ENCODE measurements around the gene PSTPIP1.

The PSTPIP1 gene

DNA sequence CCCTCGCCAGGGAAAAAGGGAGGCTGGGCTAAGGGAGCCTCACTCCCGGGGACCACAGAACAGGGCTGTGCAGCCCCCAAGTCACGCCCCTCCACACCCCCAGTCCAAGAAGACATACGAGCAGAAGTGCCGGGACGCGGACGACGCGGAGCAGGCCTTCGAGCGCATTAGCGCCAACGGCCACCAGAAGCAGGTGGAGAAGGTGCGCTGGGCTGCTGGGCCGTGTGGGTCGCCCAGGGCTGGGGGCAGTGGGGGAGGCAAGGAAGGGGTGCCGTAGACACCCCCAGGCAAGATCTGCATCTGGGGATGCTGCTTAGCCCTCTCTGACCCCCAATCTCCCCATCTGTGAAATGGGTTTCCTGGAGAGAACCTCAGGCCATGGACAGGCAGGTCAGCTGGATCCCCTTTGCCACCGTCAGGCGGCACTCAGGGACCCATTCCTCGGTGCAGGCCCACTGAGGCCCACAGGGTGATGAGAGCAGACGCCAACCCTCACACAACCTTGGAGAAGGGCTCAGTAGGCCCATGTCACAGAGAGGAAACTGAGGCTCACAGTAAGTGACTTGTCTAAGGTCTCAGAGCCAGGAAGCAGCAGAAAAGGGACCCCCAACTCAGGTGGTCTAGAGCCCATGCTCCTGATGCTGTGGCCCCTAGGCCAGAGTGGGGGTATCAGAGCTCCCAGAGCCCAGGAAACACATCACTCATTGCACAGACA, 33.7 kb downstream of the PSTPIP1 start:
- no peak for TF ChIP-seq CTCF (conservative IDR thresholded peaks at IDR 0.05; ENCODE audit: low read depth, low read length)
- no peak for DNase-seq (ENCODE audit: low read depth)
- peak overlapping the region; percentile 27 for H3K4me3 ChIP-seq (ENCODE audit: low read length)

- TF ChIP-seq CTCF (conservative IDR thresholded peaks at IDR 0.05; ENCODE audit: low read depth, low read length), result no peak
- no peak overlapping the region for H3K4me3 ChIP-seq (ENCODE audit: low read length)
- no peak for DNase-seq (ENCODE audit: low read depth)
Measured at GRCh38 chr15:77029166-77030047, 34.5 kb downstream of the PSTPIP1 start.

DNA sequence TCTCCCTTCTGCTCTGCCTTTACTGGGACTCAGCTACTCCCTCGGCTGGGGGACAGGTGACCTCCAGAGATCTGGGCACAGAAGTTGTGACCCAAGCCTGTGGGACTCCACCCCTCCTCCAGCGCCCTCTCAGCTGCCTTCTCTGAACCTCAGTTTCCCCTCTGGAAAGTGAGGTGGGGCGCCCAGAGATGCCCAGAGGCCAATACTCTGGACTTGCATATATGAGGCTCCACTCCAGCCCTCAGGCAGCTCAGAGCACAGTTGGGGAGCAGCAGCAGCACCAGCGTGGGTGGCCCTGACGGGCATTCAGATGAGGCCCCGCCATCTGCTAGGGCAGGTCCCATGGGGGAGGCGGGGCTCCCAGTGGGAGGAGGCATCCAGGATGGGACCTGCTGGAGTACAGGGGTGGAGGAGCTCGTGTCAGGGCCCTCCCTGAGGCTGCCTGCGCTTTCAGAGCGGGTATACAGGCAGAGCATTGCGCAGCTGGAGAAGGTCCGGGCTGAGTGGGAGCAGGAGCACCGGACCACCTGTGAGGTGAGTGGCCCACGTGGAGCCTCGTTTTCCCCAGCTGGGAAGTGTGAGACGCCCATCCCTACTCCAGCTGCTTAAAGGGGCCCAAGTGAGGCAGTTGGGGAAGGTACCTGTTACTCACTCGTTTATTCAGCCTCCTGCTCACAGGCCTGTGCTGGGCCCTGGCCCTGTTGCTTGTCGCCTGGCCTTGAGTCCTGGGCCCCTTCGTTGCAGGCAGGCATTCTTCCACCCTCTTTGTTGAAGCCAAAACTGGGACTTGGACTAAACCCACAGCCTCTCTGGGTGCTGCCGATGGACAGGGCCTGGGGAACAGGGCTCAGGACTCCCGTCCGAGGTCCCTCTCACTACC, 35.4 kb downstream of the PSTPIP1 start:
- DNase-seq (ENCODE audit: low read depth), result no peak
- no peak overlapping the region for H3K4me3 ChIP-seq (ENCODE audit: low read length)
- TF ChIP-seq CTCF (conservative IDR thresholded peaks at IDR 0.05; ENCODE audit: low read depth, low read length), result no peak

GRCh38 chr15:77030928-77031375, 36.0 kb downstream of the PSTPIP1 start:
- DNase-seq (ENCODE audit: low read depth), result no peak
- H3K4me3 ChIP-seq (ENCODE audit: low read length), result no peak overlapping the region
- TF ChIP-seq CTCF (conservative IDR thresholded peaks at IDR 0.05; ENCODE audit: low read depth, low read length), result no peak

GRCh38 chr15:77031376-77032050, 36.6 kb downstream of the PSTPIP1 start:
- DNase-seq (ENCODE audit: low read depth), result no peak
- TF ChIP-seq CTCF (conservative IDR thresholded peaks at IDR 0.05; ENCODE audit: low read depth, low read length), result no peak
- no peak overlapping the region for H3K4me3 ChIP-seq (ENCODE audit: low read length)

DNA sequence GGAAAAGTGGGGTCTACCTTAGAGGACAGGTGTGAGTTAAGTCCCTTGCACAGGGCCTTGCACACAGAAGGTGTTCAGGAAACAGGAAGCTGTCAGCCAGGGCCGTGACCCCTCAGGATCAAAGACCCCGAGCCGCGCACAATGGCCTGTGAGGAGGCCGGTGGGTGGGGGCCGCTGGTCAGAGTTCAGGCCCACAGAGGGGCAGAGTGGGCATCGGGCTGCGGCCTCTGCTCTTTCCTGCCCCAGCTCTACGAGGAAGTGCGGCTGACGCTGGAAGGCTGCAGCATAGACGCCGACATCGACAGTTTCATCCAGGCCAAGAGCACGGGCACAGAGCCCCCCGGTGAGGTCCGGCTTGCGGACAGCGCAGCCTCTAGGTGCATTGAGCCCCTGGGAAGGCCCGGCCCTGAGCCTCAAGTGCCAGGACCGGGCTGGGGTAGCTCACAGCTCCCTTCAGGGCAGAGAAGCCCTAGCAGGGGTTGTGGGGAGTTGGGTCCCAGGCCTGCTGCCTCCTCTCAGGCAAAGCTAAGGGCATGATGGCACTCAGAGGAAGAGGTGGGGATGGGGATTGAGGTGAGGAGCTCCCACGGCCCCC, 37.2 kb downstream of the PSTPIP1 start:
- no peak for DNase-seq (ENCODE audit: low read depth)

More for the DNA sequence above, 37.2 kb downstream of the PSTPIP1 start:
- H3K4me3 ChIP-seq (ENCODE audit: low read length), result no peak overlapping the region
- no peak for TF ChIP-seq CTCF (conservative IDR thresholded peaks at IDR 0.05; ENCODE audit: low read depth, low read length)
